Sigmoid colon (tissue), 7 donors: ENCODE measurements around the gene CEP112. TPM values are rescaled to one million over a fixed set of nuclear protein-coding genes. Genes with fewer than 3 reads are reported as not detected.

ENCODE experiments used
- DNase-seq: peaks from one replicate; pipeline ENCODE4 v3.0.0-alpha.2; 2019
- H3K27ac ChIP-seq, 4 donors: fragments of 200-600 bp; sonication (generic); one replicate each; pipeline ENCODE4 v1.5.1; 2016 to 2019; ENCODE audit warnings: mild to moderate bottlenecking in 1 of 4
- H3K27me3 ChIP-seq, 3 donors: fragments of 200-600 bp; sonication (generic); one replicate each; pipeline ENCODE4 v1.5.1; 2019; ENCODE audit warnings: mild to moderate bottlenecking in 1 of 3
- H3K36me3 ChIP-seq, 4 donors: fragments of 200-600 bp; sonication (generic); one replicate each; pipeline ENCODE4 v1.5.1; 2016 to 2019
- H3K4me1 ChIP-seq, 4 donors: fragments of 200-600 bp; sonication (generic); one replicate each; pipeline ENCODE4 v1.5.1; 2017 to 2019
- H3K4me3 ChIP-seq, 4 donors: fragments of 200-600 bp; sonication (generic); one replicate each; pipeline ENCODE4 v1.5.1; 2017 to 2019; ENCODE audit warnings: mild to moderate bottlenecking in 2 of 4, moderate library complexity in 1 of 4
- H3K9me3 ChIP-seq, 4 donors: fragments of 200-600 bp in 3 of 4; sonication (generic) in 3 of 4; one replicate each; pipeline versions ENCODE4 v1.5.1 to v1.6.1; 2013 to 2019
- EP300 ChIP-seq, 4 donors: sonication (generic); formaldehyde crosslinking; IDR thresholded peaks; one replicate each; pipeline ENCODE4 v1.6.1; 2017; ENCODE audit warnings: antibody characterized with exemption in 4 of 4
- POLR2A ChIP-seq, 2 donors: fragments of 450-650 bp; IDR thresholded peaks; one replicate each; pipeline ENCODE4 v1.6.1; 2016; ENCODE audit warnings: antibody characterized with exemption in 2 of 2, mild to moderate bottlenecking in 2 of 2, moderate library complexity in 2 of 2
- POLR2AphosphoS5 ChIP-seq, 4 donors: sonication (generic); formaldehyde crosslinking; IDR thresholded peaks; one replicate each; pipeline ENCODE4 v1.6.1; 2017; ENCODE audit warnings: antibody characterized with exemption in 4 of 4
- whole genome bisulfite sequencing, 2 donors: extraction: QIAGEN DNeasy Blood & Tissue Kit; methylation state at CpG; one replicate each; pipeline ENCODE4 v1.1.7; 2013; 5-methylcytosine and 5-hydroxymethylcytosine counted together
- intact Hi-C: fragments of 100-400 bp; cut with DNase I; formaldehyde crosslinking; loops from one replicate; pipeline ENCODE4 v1.15.1; 2023
- polyA plus RNA-seq, 3 donors: library from polyadenylated mRNA; stranded (reverse); fragments of 200-250 nt; gene quantifications; one replicate each; pipeline ENCODE4 v1.2.3, GENCODE V29; 2013
- total RNA-seq, 4 donors: library from RNA; depleted of rRNA; stranded (reverse); fragments of >200 nt; gene quantifications; one replicate each; pipeline ENCODE4 v1.1.0, GENCODE V29; 2016
- TF ChIP-seq, protein P1 (sequence below), 4 experiments: fragments of 450-650 bp in 3 of 4; fragments of 200-600 bp in 1 of 4; IDR thresholded peaks; one replicate each; pipeline ENCODE4 v1.5.1; 2016 to 2019; ENCODE audit warnings: antibody characterized with exemption in 4 of 4, mild to moderate bottlenecking in 3 of 4, moderate library complexity in 2 of 4
- donor health status: healthy with polysubstance abuse.
- donor health status: Bipolar disorder and iron deficiency.
- donor health status: healthy.

The CEP112 gene
- total and polyA plus RNA-seq, 7 donors, result 0.92 to 29.1 (median 15.1) TPM

DNA sequence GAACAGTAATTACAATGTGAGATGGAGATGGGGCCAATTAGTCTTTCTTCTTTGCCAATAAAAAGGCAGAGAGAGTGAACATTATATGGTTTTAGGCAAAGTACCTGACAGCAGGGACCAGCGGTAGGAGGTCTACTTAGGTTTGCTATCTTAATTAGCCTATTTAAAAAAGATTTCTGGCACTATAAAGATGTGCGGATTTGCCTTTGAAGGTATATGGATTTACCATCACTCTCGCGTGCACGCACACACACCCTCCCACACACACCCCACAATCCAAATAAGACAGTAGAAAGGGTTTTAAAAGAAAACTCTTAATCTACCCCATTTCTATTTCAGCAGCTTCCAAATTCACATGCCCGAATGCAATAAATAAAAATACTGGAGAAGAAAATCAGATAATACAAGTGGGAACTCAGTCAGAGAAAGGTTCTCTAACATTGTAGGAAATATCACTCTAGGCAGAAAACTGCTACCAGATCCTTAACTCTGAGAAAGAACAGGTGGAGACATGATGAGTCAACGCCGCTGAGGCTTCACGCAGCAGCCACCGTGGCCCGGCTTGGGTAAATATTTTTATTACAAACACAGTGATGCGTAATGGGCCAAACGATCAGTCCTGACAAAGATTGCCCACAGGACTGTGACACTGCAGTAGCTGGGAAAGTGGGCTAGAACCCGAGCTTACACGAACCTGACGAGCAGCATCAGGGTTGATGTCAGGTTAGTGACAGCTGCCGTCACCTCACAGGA lies 563.9 kb downstream of the CEP112 start:
- DNase-seq, result peak; percentile 79
- Histone ChIP-seq H3K9me3 (no peaks in the 10 kb centered on the region), H3K4me3 (no peak overlapping the region), H3K36me3 (no peaks in the 10 kb centered on the region), H3K4me1 (peaks cover 0 to 20% (median 12%) of the 10 kb centered on the region in 4 donors), H3K27ac (peak overlapping the region; percentile 17 to 60 (median 43)), H3K27me3 (no peaks in the 10 kb centered on the region)
- intact Hi-C loops, result loop anchor here (5.0 kb wide), 1 partner anchor 66 kb away; the partner anchor contains the start of gene AXIN2
- 13 to 50% methylated on average over 17 of the region's 17 CpGs for WGBS, 2 donors
- TF ChIP-seq, protein P1, sequence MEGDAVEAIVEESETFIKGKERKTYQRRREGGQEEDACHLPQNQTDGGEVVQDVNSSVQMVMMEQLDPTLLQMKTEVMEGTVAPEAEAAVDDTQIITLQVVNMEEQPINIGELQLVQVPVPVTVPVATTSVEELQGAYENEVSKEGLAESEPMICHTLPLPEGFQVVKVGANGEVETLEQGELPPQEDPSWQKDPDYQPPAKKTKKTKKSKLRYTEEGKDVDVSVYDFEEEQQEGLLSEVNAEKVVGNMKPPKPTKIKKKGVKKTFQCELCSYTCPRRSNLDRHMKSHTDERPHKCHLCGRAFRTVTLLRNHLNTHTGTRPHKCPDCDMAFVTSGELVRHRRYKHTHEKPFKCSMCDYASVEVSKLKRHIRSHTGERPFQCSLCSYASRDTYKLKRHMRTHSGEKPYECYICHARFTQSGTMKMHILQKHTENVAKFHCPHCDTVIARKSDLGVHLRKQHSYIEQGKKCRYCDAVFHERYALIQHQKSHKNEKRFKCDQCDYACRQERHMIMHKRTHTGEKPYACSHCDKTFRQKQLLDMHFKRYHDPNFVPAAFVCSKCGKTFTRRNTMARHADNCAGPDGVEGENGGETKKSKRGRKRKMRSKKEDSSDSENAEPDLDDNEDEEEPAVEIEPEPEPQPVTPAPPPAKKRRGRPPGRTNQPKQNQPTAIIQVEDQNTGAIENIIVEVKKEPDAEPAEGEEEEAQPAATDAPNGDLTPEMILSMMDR (IDR thresholded peaks at IDR 0.05), result no peak
- no peak for TF ChIP-seq POLR2A (IDR thresholded peaks at IDR 0.05)
- peak in 3 of 4 donors; percentile 27 to 71 (median 50) for TF ChIP-seq EP300 (IDR thresholded peaks at IDR 0.05)
- peak; percentile 62 to 84 (median 80) for TF ChIP-seq POLR2AphosphoS5 (IDR thresholded peaks at IDR 0.05)

DNA sequence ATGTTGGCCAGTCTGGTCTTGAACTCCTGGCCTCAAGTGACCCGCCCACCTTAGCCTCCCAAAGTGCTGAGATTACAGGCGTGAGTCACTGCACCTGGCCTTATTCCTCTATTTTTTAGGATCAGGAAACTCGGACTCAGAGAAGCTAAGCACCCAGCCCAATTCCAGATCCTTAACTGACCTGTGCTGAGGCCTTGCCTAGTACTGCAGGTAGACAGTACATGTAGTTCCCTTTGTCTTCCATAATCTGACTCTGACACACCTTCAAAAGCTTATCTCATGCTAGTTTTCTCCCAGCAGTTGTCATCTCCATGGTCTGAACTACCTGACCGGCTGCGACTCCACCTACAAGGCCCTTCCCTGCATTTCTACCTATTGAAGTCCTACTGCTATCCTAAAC lies 564.8 kb downstream of the CEP112 start:
- Histone ChIP-seq H3K27ac (no peak overlapping the region), H3K27me3 (no peaks in the 10 kb centered on the region), H3K4me3 (no peak overlapping the region), H3K9me3 (no peaks in the 10 kb centered on the region), H3K36me3 (no peaks in the 10 kb centered on the region), H3K4me1 (peaks cover 0 to 20% (median 12%) of the 10 kb centered on the region in 4 donors)
- TF ChIP-seq POLR2AphosphoS5 (IDR thresholded peaks at IDR 0.05) (no peak), POLR2A (IDR thresholded peaks at IDR 0.05) (no peak), EP300 (IDR thresholded peaks at IDR 0.05) (no peak)
- TF ChIP-seq, protein P1 (IDR thresholded peaks at IDR 0.05), result no peak
- DNase-seq, result no peak
- WGBS, 2 donors, result 32 to 68% methylated on average over 5 of the region's 5 CpGs
- intact Hi-C loops, result loop anchor here (5.0 kb wide), 1 partner anchor 65 kb away; the partner anchor contains the start of gene AXIN2

DNA sequence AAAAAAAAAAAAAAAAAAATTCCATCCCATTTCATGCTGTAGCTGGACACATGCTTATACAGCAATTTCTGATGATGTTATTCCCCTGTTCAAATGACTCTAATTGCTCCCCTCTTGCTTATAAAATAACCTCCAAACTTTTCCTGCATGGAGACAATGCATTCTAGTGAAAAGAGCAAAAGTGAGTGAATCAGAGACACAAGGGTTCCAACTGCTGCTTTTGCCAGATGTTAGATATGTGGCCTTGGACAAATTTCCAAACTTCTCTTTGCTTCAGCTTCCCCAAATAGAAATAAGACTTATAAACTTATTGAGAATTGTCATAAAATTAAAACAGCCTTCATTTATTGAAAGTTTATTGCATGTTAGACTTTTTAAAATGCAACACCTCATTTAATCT lies 565.5 kb downstream of the CEP112 start:
- intact Hi-C loops, result loop anchor here (5.0 kb wide), 1 partner anchor 64 kb away; the partner anchor contains the start of gene AXIN2
- no peak overlapping the region for H3K27ac ChIP-seq
- no peaks in the 10 kb centered on the region for H3K9me3 ChIP-seq
- H3K4me3 ChIP-seq, result no peak overlapping the region
- H3K27me3 ChIP-seq, result no peaks in the 10 kb centered on the region
- H3K36me3 ChIP-seq, result no peaks in the 10 kb centered on the region
- H3K4me1 ChIP-seq, result peaks cover 0 to 20% (median 12%) of the 10 kb centered on the region in 4 donors
- DNase-seq, result no peak
- TF ChIP-seq EP300 (IDR thresholded peaks at IDR 0.05) (no peak), POLR2AphosphoS5 (IDR thresholded peaks at IDR 0.05) (no peak), POLR2A (IDR thresholded peaks at IDR 0.05) (no peak)
- TF ChIP-seq, protein P1 (IDR thresholded peaks at IDR 0.05), result no peak

DNA sequence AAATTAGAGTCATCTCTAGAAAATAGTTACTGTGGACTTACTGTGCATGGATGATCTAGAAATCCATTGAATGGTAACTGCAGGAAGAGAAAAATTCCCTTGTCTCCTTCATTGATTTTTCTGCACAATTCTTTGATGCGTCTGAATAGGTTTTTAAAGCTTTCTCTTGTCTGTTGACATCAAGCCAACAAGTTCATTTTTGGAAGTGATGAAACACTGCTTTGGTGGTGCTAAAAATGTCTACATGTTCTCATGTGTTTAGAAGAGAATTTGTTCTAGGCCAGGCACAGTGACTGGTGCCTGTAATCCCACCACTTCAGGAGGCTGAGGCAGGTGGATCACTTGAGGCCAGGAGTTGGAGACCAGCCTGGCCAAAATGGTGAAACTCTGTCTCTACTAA lies 573.4 kb downstream of the CEP112 start:
- 93 to 94% methylated on average over 1 of the region's 1 CpG for WGBS, 2 donors
- Histone ChIP-seq H3K27ac (no peak overlapping the region), H3K27me3 (no peaks in the 10 kb centered on the region), H3K36me3 (no peaks in the 10 kb centered on the region), H3K4me1 (peaks cover 0 to 7% (median 0%) of the 10 kb centered on the region in 4 donors), H3K4me3 (no peak overlapping the region), H3K9me3 (no peaks in the 10 kb centered on the region)
- no peak for DNase-seq
- TF ChIP-seq POLR2A (IDR thresholded peaks at IDR 0.05), result no peak
- TF ChIP-seq EP300 (IDR thresholded peaks at IDR 0.05), result no peak
- TF ChIP-seq, protein P1 (IDR thresholded peaks at IDR 0.05), result no peak
- TF ChIP-seq POLR2AphosphoS5 (IDR thresholded peaks at IDR 0.05), result no peak
- intact Hi-C loops, result no loop called here
